AG04450 (cell line): ENCODE measurements around the gene PTGDR. TPM values are rescaled to one million over a fixed set of nuclear protein-coding genes. Genes with fewer than 3 reads are reported as not detected.

Source experiments
- CTCF ChIA-PET: fragments of 300-600, 350-600 bp; formaldehyde crosslinking; extraction: SDS; loops from one replicate; lab custom pipeline; 2022; ENCODE audit warnings: antibody characterized with exemption, inconsistent platforms; lab: Charles Lee
- POLR2A ChIA-PET: fragments of 350-600 bp; formaldehyde crosslinking; extraction: SDS; loops from one replicate; lab custom pipeline; 2021; ENCODE audit warnings: antibody characterized with exemption, inconsistent platforms; lab: Yijun Ruan, JAX
- DNase-seq: peaks from one replicate; pipeline ENCODE4 v3.0.0-alpha.2; 2011; ENCODE audit warnings: low read depth, low spot score
- H3K27ac ChIP-seq: one replicate; pipeline ENCODE4 v1.5.1; 2012; ENCODE audit warnings: low read depth, low read length, control low read depth
- H3K27me3 ChIP-seq: one replicate; pipeline ENCODE4 v1.6.0; 2012; ENCODE audit warnings: low read length; ENCODE audit not compliant: control insufficient read depth, insufficient read depth
- H3K4me3 ChIP-seq: 2 replicates; pipeline ENCODE4 v1.5.1; 2011; ENCODE audit warnings: mild to moderate bottlenecking, low read depth, low read length, control low read depth
- H3K9me3 ChIP-seq: 2 replicates; pipeline ENCODE4 v1.5.1; 2012; ENCODE audit warnings: low read length; ENCODE audit not compliant: control insufficient read depth, insufficient read depth
- polyA plus RNA-seq: library from polyadenylated mRNA; depleted of rRNA; stranded (reverse); fragments of >200 nt; gene quantifications from 2 replicates; pipeline ENCODE4 v1.2.3, GENCODE V29; 2011
- TF ChIP-seq, protein P1 (sequence below): IDR thresholded peaks from 2 replicates; pipeline ENCODE4 v1.5.1; 2011; ENCODE audit warnings: low read depth, low read length, control low read depth, inconsistent platforms

PTGDR gene
- polyA plus RNA-seq, 1 experiment = not detected

DNA sequence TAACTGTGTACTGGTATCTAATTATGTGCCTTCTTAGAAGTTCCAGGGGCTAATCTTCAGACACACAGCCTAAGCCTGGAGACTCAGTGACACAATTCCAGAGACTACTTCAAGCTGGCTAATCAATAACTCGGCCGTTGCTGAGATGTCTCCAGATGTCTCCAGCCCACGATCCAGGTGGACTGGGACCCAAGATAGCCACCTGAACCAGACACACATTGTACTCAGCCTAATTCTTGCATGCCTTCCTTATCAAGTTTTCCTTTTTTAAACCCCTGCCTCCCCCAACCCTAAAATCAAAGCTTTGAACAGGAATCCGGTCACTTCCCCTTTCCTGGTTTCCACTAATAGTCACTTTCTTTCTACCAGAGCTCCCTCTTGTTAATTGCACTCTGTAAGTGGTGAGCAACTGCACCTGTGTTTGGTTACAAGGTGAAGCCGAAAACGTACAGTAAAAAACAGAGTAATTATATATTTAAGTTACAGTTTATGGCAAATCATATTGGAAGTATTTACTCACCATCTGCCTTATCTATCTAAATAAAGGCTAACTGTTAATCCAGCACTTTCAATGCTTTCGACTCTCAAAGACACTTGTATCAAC, 39.8 kb upstream of the PTGDR start:
- no peak overlapping the region for H3K4me3 ChIP-seq
- H3K27ac ChIP-seq = no peak overlapping the region
- TF ChIP-seq, protein P1, sequence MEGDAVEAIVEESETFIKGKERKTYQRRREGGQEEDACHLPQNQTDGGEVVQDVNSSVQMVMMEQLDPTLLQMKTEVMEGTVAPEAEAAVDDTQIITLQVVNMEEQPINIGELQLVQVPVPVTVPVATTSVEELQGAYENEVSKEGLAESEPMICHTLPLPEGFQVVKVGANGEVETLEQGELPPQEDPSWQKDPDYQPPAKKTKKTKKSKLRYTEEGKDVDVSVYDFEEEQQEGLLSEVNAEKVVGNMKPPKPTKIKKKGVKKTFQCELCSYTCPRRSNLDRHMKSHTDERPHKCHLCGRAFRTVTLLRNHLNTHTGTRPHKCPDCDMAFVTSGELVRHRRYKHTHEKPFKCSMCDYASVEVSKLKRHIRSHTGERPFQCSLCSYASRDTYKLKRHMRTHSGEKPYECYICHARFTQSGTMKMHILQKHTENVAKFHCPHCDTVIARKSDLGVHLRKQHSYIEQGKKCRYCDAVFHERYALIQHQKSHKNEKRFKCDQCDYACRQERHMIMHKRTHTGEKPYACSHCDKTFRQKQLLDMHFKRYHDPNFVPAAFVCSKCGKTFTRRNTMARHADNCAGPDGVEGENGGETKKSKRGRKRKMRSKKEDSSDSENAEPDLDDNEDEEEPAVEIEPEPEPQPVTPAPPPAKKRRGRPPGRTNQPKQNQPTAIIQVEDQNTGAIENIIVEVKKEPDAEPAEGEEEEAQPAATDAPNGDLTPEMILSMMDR = no peak
- H3K27me3 ChIP-seq = no peaks in the 10 kb centered on the region
- no peaks in the 10 kb centered on the region for H3K9me3 ChIP-seq
- ChIA-PET POLR2A (no interaction called here), CTCF (no interaction called here)
- no peak for DNase-seq

GRCh38 chr14:52233693-52234092, 33.8 kb upstream of the PTGDR start:
- no peak for DNase-seq
- no peak overlapping the region for H3K4me3 ChIP-seq
- CTCF ChIA-PET = no interaction called here
- TF ChIP-seq, protein P1 = no peak
- POLR2A ChIA-PET = no interaction called here
- no peak overlapping the region for H3K27ac ChIP-seq
- no peaks in the 10 kb centered on the region for H3K9me3 ChIP-seq
- no peaks in the 10 kb centered on the region for H3K27me3 ChIP-seq

DNA sequence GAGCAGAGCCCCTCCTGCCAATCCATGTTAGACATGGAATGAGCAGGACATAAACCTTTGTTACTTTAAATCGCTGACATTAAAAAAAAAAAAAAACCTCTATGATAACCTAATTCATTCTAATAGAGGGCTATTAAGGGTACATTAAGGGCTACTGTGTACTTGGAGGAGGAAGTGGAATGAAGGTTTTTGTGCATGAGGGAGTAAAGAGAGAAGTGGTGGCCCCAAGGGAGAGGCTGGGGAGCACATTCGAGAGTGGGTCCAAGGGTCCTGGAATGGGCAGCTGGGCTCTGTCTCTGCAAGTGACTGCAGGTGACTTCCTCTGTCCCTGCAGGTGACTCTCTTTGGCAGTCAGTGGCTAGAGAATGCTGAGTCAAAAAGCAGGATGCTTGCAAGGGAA, 32.1 kb upstream of the PTGDR start:
- Histone ChIP-seq H3K4me3 (no peak overlapping the region), H3K9me3 (no peaks in the 10 kb centered on the region), H3K27ac (no peak overlapping the region), H3K27me3 (no peaks in the 10 kb centered on the region)
- CTCF ChIA-PET = interaction anchor here (0.7 kb wide), 1 partner anchor 65 kb away, joined by 3 read pairs; no protein-coding TSS in a partner anchor
- TF ChIP-seq, protein P1 = no peak
- POLR2A ChIA-PET = no interaction called here
- no peak for DNase-seq

GRCh38 chr14:52235866-52236510, 31.5 kb upstream of the PTGDR start:
- H3K4me3 ChIP-seq = no peak overlapping the region
- no peak for DNase-seq
- no peaks in the 10 kb centered on the region for H3K27me3 ChIP-seq
- ChIA-PET CTCF (interaction anchor here (0.7 kb wide), 1 partner anchor 64 kb away, joined by 3 read pairs; no protein-coding TSS in a partner anchor), POLR2A (no interaction called here)
- TF ChIP-seq, protein P1 = no peak
- no peak overlapping the region for H3K27ac ChIP-seq
- H3K9me3 ChIP-seq = no peaks in the 10 kb centered on the region

DNA sequence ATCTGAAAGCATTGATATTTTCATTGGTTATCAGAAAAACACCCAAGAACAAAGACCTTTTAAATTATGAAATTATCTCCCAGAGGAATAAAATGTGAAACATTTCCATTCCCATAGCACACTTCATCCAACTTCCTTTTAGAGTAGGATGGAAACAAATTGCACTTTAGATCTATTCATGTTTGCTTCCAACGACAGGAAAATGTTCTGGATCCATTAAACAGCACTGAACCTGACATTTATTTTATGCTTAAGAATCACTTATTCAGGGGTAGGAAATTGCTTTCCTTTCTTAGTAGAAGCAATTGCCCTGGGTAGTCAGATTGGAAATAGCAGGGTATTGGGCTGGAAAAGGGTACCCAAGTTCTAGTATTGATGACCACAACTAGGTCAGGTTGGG, 28.8 kb upstream of the PTGDR start:
- DNase-seq = no peak
- Histone ChIP-seq H3K9me3 (no peaks in the 10 kb centered on the region), H3K27ac (no peak overlapping the region), H3K27me3 (no peaks in the 10 kb centered on the region), H3K4me3 (no peak overlapping the region)
- ChIA-PET POLR2A (no interaction called here), CTCF (no interaction called here)
- TF ChIP-seq, protein P1 = no peak
